Fibroblast of the aortic adventitia (primary cell): ENCODE measurements around the gene DHCR24. TPM values are rescaled to one million over a fixed set of nuclear protein-coding genes. Genes with fewer than 3 reads are reported as not detected.

Experiments used
- DNase-seq: peaks from one replicate; pipeline ENCODE4 v3.0.0-alpha.2; 2010; ENCODE audit warnings: low read depth
- H3K4me3 ChIP-seq: 2 replicates; pipeline ENCODE4 v1.5.1; 2011; ENCODE audit warnings: low read depth, mild to moderate bottlenecking, control low read depth, low read length, moderate library complexity
- total RNA-seq: library from RNA; depleted of rRNA; stranded (reverse); fragments of >200 nt; gene quantifications from 2 replicates; pipeline ENCODE4 v1.2.3, GENCODE V29; 2012; ENCODE audit warnings: low replicate concordance
- TF ChIP-seq, protein P1 (sequence below): IDR thresholded peaks from 2 replicates; pipeline ENCODE4 v1.5.1; 2011; ENCODE audit warnings: mild to moderate bottlenecking, low read length, control low read depth, inconsistent platforms; ENCODE audit not compliant: insufficient read depth

The DHCR24 gene
- total RNA-seq, 1 donor = 123 TPM

GRCh38 chr1:54815086-54815876, 71.7 kb downstream of the DHCR24 start:
- DNase-seq = no peak
- H3K4me3 ChIP-seq = no peak overlapping the region
- TF ChIP-seq, protein P1, sequence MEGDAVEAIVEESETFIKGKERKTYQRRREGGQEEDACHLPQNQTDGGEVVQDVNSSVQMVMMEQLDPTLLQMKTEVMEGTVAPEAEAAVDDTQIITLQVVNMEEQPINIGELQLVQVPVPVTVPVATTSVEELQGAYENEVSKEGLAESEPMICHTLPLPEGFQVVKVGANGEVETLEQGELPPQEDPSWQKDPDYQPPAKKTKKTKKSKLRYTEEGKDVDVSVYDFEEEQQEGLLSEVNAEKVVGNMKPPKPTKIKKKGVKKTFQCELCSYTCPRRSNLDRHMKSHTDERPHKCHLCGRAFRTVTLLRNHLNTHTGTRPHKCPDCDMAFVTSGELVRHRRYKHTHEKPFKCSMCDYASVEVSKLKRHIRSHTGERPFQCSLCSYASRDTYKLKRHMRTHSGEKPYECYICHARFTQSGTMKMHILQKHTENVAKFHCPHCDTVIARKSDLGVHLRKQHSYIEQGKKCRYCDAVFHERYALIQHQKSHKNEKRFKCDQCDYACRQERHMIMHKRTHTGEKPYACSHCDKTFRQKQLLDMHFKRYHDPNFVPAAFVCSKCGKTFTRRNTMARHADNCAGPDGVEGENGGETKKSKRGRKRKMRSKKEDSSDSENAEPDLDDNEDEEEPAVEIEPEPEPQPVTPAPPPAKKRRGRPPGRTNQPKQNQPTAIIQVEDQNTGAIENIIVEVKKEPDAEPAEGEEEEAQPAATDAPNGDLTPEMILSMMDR = no peak

DNA sequence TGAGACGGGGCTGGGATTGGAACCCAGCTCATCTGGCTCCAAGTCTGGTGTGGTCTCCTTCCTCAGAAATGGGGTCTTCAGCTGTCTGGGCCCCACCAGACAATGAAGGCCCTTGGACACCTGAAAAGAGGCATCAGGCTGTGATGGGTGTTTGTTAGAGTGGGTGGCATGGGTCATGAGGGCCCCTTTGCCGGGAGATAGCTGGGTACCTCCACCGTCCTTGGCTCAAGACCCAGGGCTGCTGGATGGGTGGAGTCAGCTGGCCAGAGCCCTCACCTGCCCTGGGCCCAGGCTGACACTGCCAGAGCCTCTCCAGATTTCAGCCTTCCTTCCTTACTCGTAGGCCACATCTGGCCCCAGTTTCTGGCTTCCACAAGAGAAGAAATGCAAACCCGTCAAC, 72.4 kb downstream of the DHCR24 start:
- TF ChIP-seq, protein P1 = no peak
- no peak for DNase-seq
- no peak overlapping the region for H3K4me3 ChIP-seq

- DNase-seq = no peak
- no peak overlapping the region for H3K4me3 ChIP-seq
- TF ChIP-seq, protein P1 = no peak
These were observed 72.9 kb downstream of the DHCR24 start for GRCh38 chr1:54814126-54814498.

DNA sequence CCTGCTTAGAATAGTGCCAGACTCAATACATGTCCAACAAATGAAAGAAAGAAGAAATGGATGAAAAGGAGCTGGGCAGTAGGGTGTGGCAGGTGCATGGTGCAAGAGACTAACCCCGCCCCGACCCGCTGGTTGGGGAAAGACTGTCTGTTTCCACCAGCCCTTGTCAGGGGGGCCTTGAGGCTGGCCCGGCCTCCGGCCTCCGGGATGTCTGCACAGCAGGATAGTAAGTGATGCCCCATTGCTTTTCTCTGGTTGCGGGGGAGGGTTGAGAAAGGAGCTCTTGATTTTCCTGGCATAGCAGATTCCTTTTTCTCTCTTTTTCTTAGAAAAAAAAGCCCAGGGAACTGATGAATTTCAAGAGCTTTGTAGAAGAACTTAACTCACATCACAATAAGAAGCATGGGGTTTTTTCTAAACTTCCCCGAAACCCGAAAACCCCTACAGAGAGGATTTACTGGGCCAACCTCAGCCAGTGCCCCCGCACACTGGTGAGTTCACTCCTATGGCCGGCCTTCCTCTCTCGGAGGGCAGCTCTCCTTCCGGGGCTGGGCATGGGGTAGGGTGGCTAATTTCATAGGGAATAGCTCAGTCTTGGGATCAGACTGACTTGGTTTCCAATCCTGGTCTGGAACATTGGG, 73.4 kb downstream of the DHCR24 start:
- TF ChIP-seq, protein P1 = no peak
- no peak for DNase-seq
- H3K4me3 ChIP-seq = no peak overlapping the region

- TF ChIP-seq, protein P1 = no peak
- DNase-seq = no peak
- H3K4me3 ChIP-seq = no peak overlapping the region
These were observed 74.1 kb downstream of the DHCR24 start for GRCh38 chr1:54812801-54813484.

GRCh38 chr1:54811739-54812655, 75.0 kb downstream of the DHCR24 start:
- no peak for DNase-seq
- TF ChIP-seq, protein P1 = no peak
- no peak overlapping the region for H3K4me3 ChIP-seq
